Measurements from ENCODE around the gene HYLS1. TPM values are rescaled to one million over a fixed set of nuclear protein-coding genes. Genes with fewer than 3 reads are reported as not detected.

HYLS1 gene
- total RNA-seq, 1 experiment from 2014 or later = 8.6 TPM

- H3K9me3 ChIP-seq (ENCODE audit: control insufficient read depth, low read depth, low read length) = no peaks in the 10 kb centered on the region
- no peak overlapping the region for H3K14ac ChIP-seq (ENCODE audit: insufficient read depth, low read length)
- no peaks in the 10 kb centered on the region; a peak in 1 of 7 replicates for H3K36me3 Mint-ChIP-seq (ENCODE audit: insufficient read depth in 1 of 3, low read depth in 3 of 3)
- no peak overlapping the region for H2BK15ac ChIP-seq (ENCODE audit: low read depth, low read length)
- no peak overlapping the region for H4K5ac ChIP-seq (ENCODE audit: insufficient read length, low read depth, low read length)
- no peak overlapping the region for H4K91ac ChIP-seq (ENCODE audit: insufficient read length, low read depth, low read length)
- no peaks in the 10 kb centered on the region for H3K27me3 Mint-ChIP-seq (ENCODE audit: low read depth)
- no peaks in the 10 kb centered on the region for H3K23me2 ChIP-seq (ENCODE audit: insufficient read length, low read depth, low read length, poor library complexity, severe bottlenecking)
- TF ChIP-seq CTCF (conservative IDR thresholded peaks at IDR 0.05) = peak; percentile 90
- no peaks in the 10 kb centered on the region for H3K79me1 ChIP-seq (ENCODE audit: insufficient read depth, low read depth, low read length, poor library complexity, severe bottlenecking)
- peak overlapping the region in 1 of 3 experiments; percentile 80; a peak in 4 of 7 replicates for H3K27ac Mint-ChIP-seq
- peaks cover 3% of the 10 kb centered on the region; the same call in 1 of the 2 replicates for H3K4me1 ChIP-seq (ENCODE audit: insufficient read depth, low read length)
- no peaks in the 10 kb centered on the region for H3K79me2 ChIP-seq (ENCODE audit: insufficient read depth, low read length)
- H2AFZ ChIP-seq (ENCODE audit: low read length) = no peak overlapping the region
- H3K4me3 Mint-ChIP-seq = no peak overlapping the region; a peak in 1 of 5 replicates
- H3K9ac ChIP-seq (ENCODE audit: extremely low read depth, insufficient read length, low read length) = no peak overlapping the region
- WGBS (ENCODE audit: extremely low coverage, insufficient read length, low lambda C conversion rate) = no CpG with 5 or more reads among the region's 20 CpGs
- no peaks in the 10 kb centered on the region for H3K9me3 Mint-ChIP-seq
- no peak overlapping the region for H2BK12ac ChIP-seq (ENCODE audit: insufficient read length, low read depth, low read length)
- H4K20me1 ChIP-seq (ENCODE audit: control insufficient read depth, insufficient read depth, insufficient read length) = no peaks in the 10 kb centered on the region
- H2BK120ac ChIP-seq (ENCODE audit: low read depth, low read length, poor library complexity, severe bottlenecking) = no peak overlapping the region
- H3K4me1 Mint-ChIP-seq = peaks cover 19 to 27% of the 10 kb centered on the region in 2 experiments
- H4K8ac ChIP-seq (replicated peaks; ENCODE audit: insufficient read length, low read depth, low read length) = no peak overlapping the region
- H2BK5ac ChIP-seq (ENCODE audit: insufficient read length, low read length) = no peak overlapping the region
- H3K4ac ChIP-seq (ENCODE audit: low read depth, low read length) = no peak overlapping the region
- H3K27me3 ChIP-seq (ENCODE audit: insufficient read depth, low read length) = no peaks in the 10 kb centered on the region
- H3K27ac ChIP-seq (ENCODE audit: insufficient read length, low read depth, low read length) = no peak overlapping the region
- no peak overlapping the region for H3K56ac ChIP-seq (ENCODE audit: insufficient read length, low read depth, low read length)
- no peak overlapping the region for H3T11ph ChIP-seq (ENCODE audit: low read length)
- H2BK20ac ChIP-seq (ENCODE audit: low read depth, low read length, poor library complexity, severe bottlenecking) = no peak overlapping the region
- no peak overlapping the region for H3K23ac ChIP-seq (ENCODE audit: insufficient read length, low read depth, low read length)
- no peak overlapping the region for H3K4me2 ChIP-seq (ENCODE audit: insufficient read depth, insufficient read length, low read length)
- peak; percentile 91 for DNase-seq
- peak overlapping the region; percentile 83 for H3K18ac ChIP-seq (ENCODE audit: insufficient read length, low read depth, low read length)
- H2AK5ac ChIP-seq (ENCODE audit: insufficient read length, low read length) = no peak overlapping the region
These were observed 54.4 kb downstream of the HYLS1 start for GRCh38 chr11:125941619-125942611.

Data from H9 (cell line).